ENCODE results near the gene UBE2QL1. TPM values are rescaled to one million over a fixed set of nuclear protein-coding genes. Genes with fewer than 3 reads are reported as not detected.

Gene UBE2QL1
- polyA plus RNA-seq, 2 of the 4 experiments (the other 2 are of a cell fraction): 0.04 TPM

DNA sequence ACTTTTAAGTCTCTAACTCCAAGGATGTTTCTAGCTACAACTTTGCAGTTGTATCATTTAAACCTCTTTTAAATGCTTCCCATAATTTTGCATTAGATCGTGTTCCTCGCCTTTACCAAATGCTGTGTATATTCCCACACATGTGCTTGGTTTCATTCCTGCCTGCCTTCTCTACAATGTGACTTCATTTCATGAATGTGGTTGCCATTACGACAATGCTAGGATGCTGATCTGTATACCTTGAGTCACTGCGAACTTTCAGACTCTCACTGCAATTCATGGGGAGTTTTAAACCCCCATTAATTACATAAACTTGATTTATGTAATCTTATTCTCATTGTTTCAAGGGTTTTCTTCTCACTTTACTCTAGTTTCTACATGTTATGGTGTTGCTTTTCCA, 50.3 kb downstream of the UBE2QL1 start:
- POLR2A ChIA-PET: no interaction called here
- no peak for TF ChIP-seq JUNB (IDR thresholded peaks at IDR 0.05)
- TF ChIP-seq, protein P1, sequence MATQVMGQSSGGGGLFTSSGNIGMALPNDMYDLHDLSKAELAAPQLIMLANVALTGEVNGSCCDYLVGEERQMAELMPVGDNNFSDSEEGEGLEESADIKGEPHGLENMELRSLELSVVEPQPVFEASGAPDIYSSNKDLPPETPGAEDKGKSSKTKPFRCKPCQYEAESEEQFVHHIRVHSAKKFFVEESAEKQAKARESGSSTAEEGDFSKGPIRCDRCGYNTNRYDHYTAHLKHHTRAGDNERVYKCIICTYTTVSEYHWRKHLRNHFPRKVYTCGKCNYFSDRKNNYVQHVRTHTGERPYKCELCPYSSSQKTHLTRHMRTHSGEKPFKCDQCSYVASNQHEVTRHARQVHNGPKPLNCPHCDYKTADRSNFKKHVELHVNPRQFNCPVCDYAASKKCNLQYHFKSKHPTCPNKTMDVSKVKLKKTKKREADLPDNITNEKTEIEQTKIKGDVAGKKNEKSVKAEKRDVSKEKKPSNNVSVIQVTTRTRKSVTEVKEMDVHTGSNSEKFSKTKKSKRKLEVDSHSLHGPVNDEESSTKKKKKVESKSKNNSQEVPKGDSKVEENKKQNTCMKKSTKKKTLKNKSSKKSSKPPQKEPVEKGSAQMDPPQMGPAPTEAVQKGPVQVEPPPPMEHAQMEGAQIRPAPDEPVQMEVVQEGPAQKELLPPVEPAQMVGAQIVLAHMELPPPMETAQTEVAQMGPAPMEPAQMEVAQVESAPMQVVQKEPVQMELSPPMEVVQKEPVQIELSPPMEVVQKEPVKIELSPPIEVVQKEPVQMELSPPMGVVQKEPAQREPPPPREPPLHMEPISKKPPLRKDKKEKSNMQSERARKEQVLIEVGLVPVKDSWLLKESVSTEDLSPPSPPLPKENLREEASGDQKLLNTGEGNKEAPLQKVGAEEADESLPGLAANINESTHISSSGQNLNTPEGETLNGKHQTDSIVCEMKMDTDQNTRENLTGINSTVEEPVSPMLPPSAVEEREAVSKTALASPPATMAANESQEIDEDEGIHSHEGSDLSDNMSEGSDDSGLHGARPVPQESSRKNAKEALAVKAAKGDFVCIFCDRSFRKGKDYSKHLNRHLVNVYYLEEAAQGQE (IDR thresholded peaks at IDR 0.05): no peak
- TF ChIP-seq RNF2 (IDR thresholded peaks at IDR 0.05; ENCODE audit: borderline replicate concordance, low read depth): no peak
- no peak for TF ChIP-seq NR3C1 (IDR thresholded peaks at IDR 0.05)
- no peak for TF ChIP-seq CEBPB (IDR thresholded peaks at IDR 0.05)
- TF ChIP-seq PHF8 (IDR thresholded peaks at IDR 0.05; ENCODE audit: borderline replicate concordance, low read depth): no peak
- CTCF ChIA-PET: no interaction called here
- H3K27ac ChIP-seq: no peak overlapping the region
- no peak for DNase-seq (ENCODE audit: low read depth in 1 of 2, low spot score in 1 of 2)
- 13% methylated on average over 4 of the region's 4 CpGs for WGBS (ENCODE audit: missing lambda C conversion rate)
- no peaks in the 10 kb centered on the region for H3K4me1 ChIP-seq
- ATAC-seq: no peak
- no peaks in the 10 kb centered on the region for H3K9me3 ChIP-seq
- H3K4me2 ChIP-seq: no peak overlapping the region
- no peak overlapping the region for H3K4me3 ChIP-seq
- no peak for FAIRE-seq

- ChIA-PET POLR2A (no interaction called here), CTCF (no interaction called here)
- DNase-seq (ENCODE audit: low read depth in 1 of 2, low spot score in 1 of 2) (no peak), ATAC-seq (no peak), FAIRE-seq (no peak)
- Histone ChIP-seq H3K4me1 (peaks cover 4% of the 10 kb centered on the region; the same call in 1 of the 3 replicates), H3K9me3 (no peaks in the 10 kb centered on the region), H3K27ac (no peak overlapping the region), H3K4me2 (no peak overlapping the region), H3K4me3 (no peak overlapping the region)
- WGBS (ENCODE audit: missing lambda C conversion rate): 30% methylated on average over 7 of the region's 7 CpGs
- no peak for TF ChIP-seq MYC (IDR thresholded peaks at IDR 0.05; ENCODE audit: borderline replicate concordance, low read length)
- TF ChIP-seq CBX8 (IDR thresholded peaks at IDR 0.05): no peak
- no peak for TF ChIP-seq HOXB5 (CRISPR knock-in tag; IDR thresholded peaks at IDR 0.05)
- TF ChIP-seq MAFK (IDR thresholded peaks at IDR 0.05; ENCODE audit: partially characterized antibody): no peak
- TF ChIP-seq HOXB13 (CRISPR knock-in tag; IDR thresholded peaks at IDR 0.05; ENCODE audit: low read depth): no peak
- TF ChIP-seq TFCP2L1 (CRISPR knock-in tag; IDR thresholded peaks at IDR 0.05): no peak
- TF ChIP-seq MAZ (IDR thresholded peaks at IDR 0.05; ENCODE audit: borderline replicate concordance, low read depth, low read length): no peak
- no peak for TF ChIP-seq KDM5A (IDR thresholded peaks at IDR 0.05)
- no peak for TF ChIP-seq ZSCAN20 (CRISPR knock-in tag; IDR thresholded peaks at IDR 0.05)
- no peak for TF ChIP-seq RFX5 (IDR thresholded peaks at IDR 0.05)
- no peak for TF ChIP-seq HES2 (IDR thresholded peaks at IDR 0.05)
- TF ChIP-seq CHD2 (IDR thresholded peaks at IDR 0.05; ENCODE audit: low read length, partially characterized antibody): no peak
- no peak for TF ChIP-seq BCL3 (IDR thresholded peaks at IDR 0.05)
Observed at GRCh38 chr5:6501701-6502100, 53.0 kb downstream of the UBE2QL1 start.

DNA sequence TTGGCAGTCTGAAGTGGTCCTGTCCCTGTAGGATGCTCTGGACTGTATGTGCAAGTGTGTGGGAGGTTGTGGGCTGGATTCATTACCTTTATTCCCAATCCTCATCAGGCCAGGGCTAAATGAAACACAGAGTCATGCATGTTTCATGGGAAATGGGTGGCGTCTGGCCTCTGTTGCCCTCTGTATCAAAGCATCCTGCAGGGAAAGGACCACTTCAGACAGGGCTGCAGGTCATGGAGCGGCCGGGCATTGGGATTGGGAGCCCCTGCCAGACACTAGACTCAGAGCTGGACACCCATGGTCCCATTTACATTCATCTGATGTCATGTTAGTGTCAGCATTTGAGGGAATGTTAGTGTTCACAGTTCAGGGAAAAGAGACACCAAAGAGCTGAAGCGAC, 53.8 kb downstream of the UBE2QL1 start:
- TF ChIP-seq KDM5A (IDR thresholded peaks at IDR 0.05) (no peak), POLR2A (IDR thresholded peaks at IDR 0.05; ENCODE audit: low read length) (no peak), ZC3H11A (IDR thresholded peaks at IDR 0.05) (no peak), CBX8 (IDR thresholded peaks at IDR 0.05) (no peak), NPAS2 (CRISPR knock-in tag; IDR thresholded peaks at IDR 0.05; ENCODE audit: borderline replicate concordance) (no peak), CHD2 (IDR thresholded peaks at IDR 0.05; ENCODE audit: low read length, partially characterized antibody) (no peak)
- ChIA-PET CTCF (no interaction called here), POLR2A (no interaction called here)
- ATAC-seq (no peak), FAIRE-seq (no peak), DNase-seq (ENCODE audit: low read depth in 1 of 2, low spot score in 1 of 2) (no peak)
- Histone ChIP-seq H3K27ac (no peak overlapping the region), H3K9me3 (no peaks in the 10 kb centered on the region), H3K4me2 (no peak overlapping the region), H3K4me1 (peaks cover 4% of the 10 kb centered on the region; the same call in 1 of the 3 replicates), H3K4me3 (no peak overlapping the region)
- 5% methylated on average over 4 of the region's 4 CpGs for WGBS (ENCODE audit: missing lambda C conversion rate)
